H9 (cell line): Measurements from ENCODE around the gene CYP27C1. TPM values are rescaled to one million over a fixed set of nuclear protein-coding genes. Genes with fewer than 3 reads are reported as not detected.
"Not testable (repeated sequence)": the region's sequence is repeated elsewhere in the genome, so short reads cannot be mapped to it uniquely, and the experiment has no call there.

Source experiments
- DNase-seq: peaks from one replicate; pipeline ENCODE4 v3.0.0-alpha.2; 2017
- H2AFZ ChIP-seq: one replicate; pipeline ENCODE4 v1.6.1; 2013; ENCODE audit warnings: mild to moderate bottlenecking, low read length, control low read depth, moderate library complexity
- H2AK5ac ChIP-seq: 2 replicates; pipeline ENCODE4 v1.6.1; 2013; ENCODE audit warnings: low read length, control low read depth, mixed read lengths; ENCODE audit not compliant: insufficient read length
- H2BK120ac ChIP-seq: one replicate; pipeline ENCODE4 v1.6.1; 2013; ENCODE audit warnings: low read depth, mild to moderate bottlenecking, low read length, control low read depth, inconsistent platforms; ENCODE audit not compliant: poor library complexity, severe bottlenecking
- H2BK12ac ChIP-seq: 2 replicates; pipeline ENCODE4 v1.6.1; 2013; ENCODE audit warnings: low read length, control low read depth, mixed read lengths, low read depth; ENCODE audit not compliant: insufficient read length
- H2BK15ac ChIP-seq: 2 replicates; pipeline ENCODE4 v1.6.1; 2013; ENCODE audit warnings: low read depth, low read length, control low read depth
- H2BK20ac ChIP-seq: one replicate; pipeline ENCODE4 v1.6.1; 2013; ENCODE audit warnings: low read depth, mild to moderate bottlenecking, low read length, control low read depth, inconsistent platforms; ENCODE audit not compliant: poor library complexity, severe bottlenecking
- H2BK5ac ChIP-seq: 2 replicates; pipeline ENCODE4 v1.6.1; 2013; ENCODE audit warnings: low read length, control low read depth, mixed read lengths; ENCODE audit not compliant: insufficient read length
- H3K14ac ChIP-seq: 2 replicates; pipeline ENCODE4 v1.6.1; 2013; ENCODE audit warnings: low read length, control low read depth; ENCODE audit not compliant: insufficient read depth
- H3K18ac ChIP-seq: 2 replicates; pipeline ENCODE4 v1.6.1; 2013; ENCODE audit warnings: low read depth, mild to moderate bottlenecking, mixed read lengths, low read length, control low read depth; ENCODE audit not compliant: insufficient read length
- H3K23ac ChIP-seq: 2 replicates; pipeline ENCODE4 v1.6.1; 2013; ENCODE audit warnings: low read length, control low read depth, mixed read lengths, low read depth; ENCODE audit not compliant: insufficient read length
- H3K23me2 ChIP-seq: 2 replicates; pipeline ENCODE4 v1.6.1; 2013; ENCODE audit warnings: low read depth, mild to moderate bottlenecking, mixed read lengths, low read length, control low read depth; ENCODE audit not compliant: insufficient read length, poor library complexity, severe bottlenecking
- H3K27ac ChIP-seq: 2 replicates; pipeline ENCODE4 v1.5.1; 2013; ENCODE audit warnings: low read length, control low read depth, mixed read lengths, low read depth; ENCODE audit not compliant: insufficient read length
- H3K27me3 ChIP-seq: 2 replicates; pipeline ENCODE4 v1.6.1; 2013; ENCODE audit warnings: low read length, control low read depth, inconsistent platforms; ENCODE audit not compliant: insufficient read depth
- H3K4ac ChIP-seq: 2 replicates; pipeline ENCODE4 v1.6.1; 2013; ENCODE audit warnings: low read depth, mild to moderate bottlenecking, control low read depth, inconsistent platforms, low read length, moderate library complexity
- H3K4me1 ChIP-seq: 2 replicates; pipeline ENCODE4 v1.6.1; 2013; ENCODE audit warnings: low read length, control low read depth, inconsistent platforms; ENCODE audit not compliant: insufficient read depth
- H3K4me2 ChIP-seq: 2 replicates; pipeline ENCODE4 v1.6.1; 2013; ENCODE audit warnings: low read length, control low read depth, mixed read lengths; ENCODE audit not compliant: insufficient read length, insufficient read depth
- H3K56ac ChIP-seq: 2 replicates; pipeline ENCODE4 v1.6.1; 2013; ENCODE audit warnings: low read depth, mild to moderate bottlenecking, mixed read lengths, low read length, control low read depth; ENCODE audit not compliant: insufficient read length
- H3K79me1 ChIP-seq: 2 replicates; pipeline ENCODE4 v1.6.1; 2013; ENCODE audit warnings: low read depth, mild to moderate bottlenecking, moderate library complexity, low read length, control low read depth, inconsistent platforms; ENCODE audit not compliant: insufficient read depth, poor library complexity, severe bottlenecking
- H3K79me2 ChIP-seq: 2 replicates; pipeline ENCODE4 v1.6.1; 2013; ENCODE audit warnings: low read length, control low read depth, inconsistent platforms; ENCODE audit not compliant: insufficient read depth
- H3K9ac ChIP-seq: 2 replicates; pipeline ENCODE4 v1.6.1; 2013; ENCODE audit warnings: low read length, control low read depth, mixed read lengths; ENCODE audit not compliant: insufficient read length; ENCODE audit errors: extremely low read depth
- H3K9me3 ChIP-seq: one replicate; pipeline ENCODE4 v1.6.1; 2013; ENCODE audit warnings: low read depth, low read length, inconsistent platforms; ENCODE audit not compliant: control insufficient read depth
- H3T11ph ChIP-seq: one replicate; pipeline ENCODE4 v1.6.1; 2013; ENCODE audit warnings: mild to moderate bottlenecking, low read length, control low read depth, inconsistent platforms
- H4K20me1 ChIP-seq: one replicate; pipeline ENCODE4 v1.6.1; 2013; ENCODE audit not compliant: control insufficient read depth, insufficient read length, insufficient read depth
- H4K5ac ChIP-seq: 2 replicates; pipeline ENCODE4 v1.6.1; 2013; ENCODE audit warnings: low read depth, mild to moderate bottlenecking, mixed read lengths, low read length, control low read depth; ENCODE audit not compliant: insufficient read length
- H4K8ac ChIP-seq: replicated peaks from 2 replicates; pipeline ENCODE4 v1.6.1; 2013; ENCODE audit warnings: low read length, control low read depth, mixed read lengths, low read depth; ENCODE audit not compliant: insufficient read length
- H4K91ac ChIP-seq: 2 replicates; pipeline ENCODE4 v1.6.1; 2013; ENCODE audit warnings: low read depth, mild to moderate bottlenecking, moderate library complexity, mixed read lengths, low read length, control low read depth; ENCODE audit not compliant: insufficient read length
- H3K27ac Mint-ChIP-seq, 3 experiments: 2 replicates in 2 of 3; 3 replicates in 1 of 3; pipeline ENCODE4 v1.8.0; 2020 to 2021; ENCODE audit warnings: mixed read lengths in 3 of 3, mild to moderate bottlenecking in 1 of 3, moderate library complexity in 1 of 3
- H3K27me3 Mint-ChIP-seq: 2 replicates; pipeline ENCODE4 v1.8.0; 2021; ENCODE audit warnings: low read depth, mild to moderate bottlenecking, moderate library complexity, mixed read lengths
- H3K36me3 Mint-ChIP-seq, 3 experiments: 2 replicates in 2 of 3; 3 replicates in 1 of 3; pipeline ENCODE4 v1.8.0; 2020 to 2021; ENCODE audit warnings: low read depth in 3 of 3, mixed read lengths in 3 of 3; ENCODE audit not compliant: insufficient read depth in 1 of 3
- H3K4me1 Mint-ChIP-seq, 2 experiments: 2 replicates each; pipeline ENCODE4 v1.8.0; 2020; ENCODE audit warnings: mixed read lengths in 2 of 2
- H3K4me3 Mint-ChIP-seq, 2 experiments: 2 replicates in 1 of 2; 3 replicates in 1 of 2; pipeline ENCODE4 v1.8.0; 2020 to 2021; ENCODE audit warnings: mild to moderate bottlenecking in 2 of 2, mixed read lengths in 2 of 2, moderate library complexity in 1 of 2
- H3K9me3 Mint-ChIP-seq, 2 experiments: 2 replicates in 1 of 2; 3 replicates in 1 of 2; pipeline ENCODE4 v1.8.0; 2020; ENCODE audit warnings: mild to moderate bottlenecking in 2 of 2, mixed read lengths in 2 of 2, moderate library complexity in 1 of 2
- WGBS: extraction: QIAGEN DNeasy Blood & Tissue Kit; methylation state at CpG from one replicate; pipeline ENCODE4 v1.1.7; 2013; ENCODE audit warnings: missing lambda C conversion rate, low lambda C conversion rate, mixed read lengths; ENCODE audit not compliant: insufficient read length; ENCODE audit errors: extremely low coverage; 5-methylcytosine and 5-hydroxymethylcytosine counted together
- total RNA-seq: library from RNA; stranded (reverse); gene quantifications from 2 replicates; pipeline ENCODE4 v1.2.1, GENCODE V29; 2021
- TF ChIP-seq, protein P1 (sequence below): fragments of 200-600 bp; sonication (generic); conservative IDR thresholded peaks from 3 replicates; pipeline ENCODE4 v1.8.0; 2021; ENCODE audit warnings: antibody characterized with exemption, mild to moderate bottlenecking

CYP27C1 gene
- total RNA-seq, 1 experiment from 2014 or later: 2.3 TPM

DNA sequence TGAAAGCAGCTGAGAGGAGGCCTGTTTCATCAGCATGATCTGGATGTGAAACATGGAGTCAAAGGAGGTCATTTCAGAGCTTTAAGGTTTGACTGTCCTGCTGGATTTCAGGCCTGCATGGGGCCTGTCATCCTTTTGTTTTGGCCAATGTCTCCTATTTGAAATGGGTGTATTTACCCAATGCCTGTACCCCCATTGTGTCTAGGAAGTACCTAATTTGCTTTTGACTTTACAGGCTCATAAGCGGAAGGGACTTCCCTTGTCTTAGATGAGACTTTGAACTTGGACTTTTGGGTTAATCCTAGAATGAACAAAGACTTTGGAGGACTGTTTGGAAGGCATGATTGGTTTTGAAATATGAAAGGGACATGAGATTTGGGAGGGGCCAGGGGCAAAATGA lies 19.3 kb upstream of the CYP27C1 start:
- no peak overlapping the region for H2BK120ac ChIP-seq

DNA sequence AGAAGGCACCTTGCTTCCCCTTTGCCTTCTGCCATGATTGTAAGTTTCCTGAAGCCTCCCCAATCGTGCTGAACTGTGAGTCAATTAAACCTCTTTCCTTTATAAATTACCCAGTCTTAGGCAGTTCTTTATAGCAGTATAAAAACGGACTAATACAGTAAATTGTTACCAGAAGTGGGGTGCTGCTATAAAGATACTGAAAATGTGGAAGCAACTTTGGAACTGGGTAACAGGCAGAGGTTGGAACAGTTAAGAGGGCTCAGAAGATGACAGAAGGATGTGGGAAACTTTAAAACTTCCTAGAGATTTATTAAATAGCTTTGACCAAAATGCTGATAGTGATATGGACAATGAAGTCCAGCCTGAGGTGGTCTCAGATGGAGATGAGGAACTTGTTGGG lies 17.7 kb upstream of the CYP27C1 start:
- not testable (repeated sequence) for H3T11ph ChIP-seq, H2AFZ ChIP-seq, H3K4me1 Mint-ChIP-seq, H3K18ac ChIP-seq, H2BK15ac ChIP-seq, H4K5ac ChIP-seq, H3K23ac ChIP-seq, H3K4me2 ChIP-seq, H3K79me2 ChIP-seq, H3K56ac ChIP-seq, H3K79me1 ChIP-seq, DNase-seq, H2BK20ac ChIP-seq, H2AK5ac ChIP-seq, H3K9me3 ChIP-seq, H2BK12ac ChIP-seq, H3K23me2 ChIP-seq, H3K27me3 ChIP-seq, H3K27me3 Mint-ChIP-seq, H4K8ac ChIP-seq, H3K27ac ChIP-seq, H3K4ac ChIP-seq, H3K14ac ChIP-seq, H3K9ac ChIP-seq, H4K91ac ChIP-seq, H3K4me3 Mint-ChIP-seq, H3K27ac Mint-ChIP-seq, H4K20me1 ChIP-seq, H2BK5ac ChIP-seq, H3K36me3 Mint-ChIP-seq, H3K4me1 ChIP-seq, H2BK120ac ChIP-seq
- peaks cover 21 to 36% of the 10 kb centered on the region in 2 experiments for H3K9me3 Mint-ChIP-seq
- WGBS: no CpG with 5 or more reads among the region's 2 CpGs

More for the DNA sequence above, 19.3 kb upstream of the CYP27C1 start:
- Histone ChIP-seq H3K23me2 (no peaks in the 10 kb centered on the region), H4K8ac (no peak overlapping the region), H2BK5ac (no peak overlapping the region), H3K56ac (no peak overlapping the region), H3K4me1 (no peaks in the 10 kb centered on the region), H4K91ac (no peak overlapping the region), H3K4ac (no peak overlapping the region), H3K4me2 (no peak overlapping the region), H3K14ac (no peak overlapping the region), H2BK20ac (no peak overlapping the region), H3K9me3 (no peaks in the 10 kb centered on the region), H3K18ac (no peak overlapping the region), H2AK5ac (no peak overlapping the region), H2BK12ac (no peak overlapping the region), H3K27me3 (no peaks in the 10 kb centered on the region), H3K79me1 (no peaks in the 10 kb centered on the region), H3K79me2 (no peaks in the 10 kb centered on the region), H4K5ac (no peak overlapping the region), H2BK15ac (no peak overlapping the region), H3K27ac (no peak overlapping the region), H2AFZ (no peak overlapping the region), H4K20me1 (no peaks in the 10 kb centered on the region), H3T11ph (no peak overlapping the region), H3K9ac (no peak overlapping the region), H3K23ac (no peak overlapping the region)
- H3K4me3 Mint-ChIP-seq: no peak overlapping the region
- no peaks in the 10 kb centered on the region; the same call in 1 of the 2 replicates for H3K27me3 Mint-ChIP-seq
- TF ChIP-seq, protein P1, sequence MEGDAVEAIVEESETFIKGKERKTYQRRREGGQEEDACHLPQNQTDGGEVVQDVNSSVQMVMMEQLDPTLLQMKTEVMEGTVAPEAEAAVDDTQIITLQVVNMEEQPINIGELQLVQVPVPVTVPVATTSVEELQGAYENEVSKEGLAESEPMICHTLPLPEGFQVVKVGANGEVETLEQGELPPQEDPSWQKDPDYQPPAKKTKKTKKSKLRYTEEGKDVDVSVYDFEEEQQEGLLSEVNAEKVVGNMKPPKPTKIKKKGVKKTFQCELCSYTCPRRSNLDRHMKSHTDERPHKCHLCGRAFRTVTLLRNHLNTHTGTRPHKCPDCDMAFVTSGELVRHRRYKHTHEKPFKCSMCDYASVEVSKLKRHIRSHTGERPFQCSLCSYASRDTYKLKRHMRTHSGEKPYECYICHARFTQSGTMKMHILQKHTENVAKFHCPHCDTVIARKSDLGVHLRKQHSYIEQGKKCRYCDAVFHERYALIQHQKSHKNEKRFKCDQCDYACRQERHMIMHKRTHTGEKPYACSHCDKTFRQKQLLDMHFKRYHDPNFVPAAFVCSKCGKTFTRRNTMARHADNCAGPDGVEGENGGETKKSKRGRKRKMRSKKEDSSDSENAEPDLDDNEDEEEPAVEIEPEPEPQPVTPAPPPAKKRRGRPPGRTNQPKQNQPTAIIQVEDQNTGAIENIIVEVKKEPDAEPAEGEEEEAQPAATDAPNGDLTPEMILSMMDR: no peak
- no CpG with 5 or more reads among the region's 1 CpG for WGBS
- peaks cover 7 to 9% of the 10 kb centered on the region in 2 experiments for H3K4me1 Mint-ChIP-seq
- H3K36me3 Mint-ChIP-seq: peaks cover 7 to 10% (median 8%) of the 10 kb centered on the region in 3 experiments
- H3K27ac Mint-ChIP-seq: no peak overlapping the region
- peaks cover 21 to 36% of the 10 kb centered on the region in 2 experiments for H3K9me3 Mint-ChIP-seq
- DNase-seq: no peak
